ENCODE measurements around the gene CHRM2. TPM values are rescaled to one million over a fixed set of nuclear protein-coding genes. Genes with fewer than 3 reads are reported as not detected.

The CHRM2 gene
- total RNA-seq, 6 experiments from 2014 or later, result 1.1 to 4.5 (median 3.9) TPM

GRCh38 chr7:136919820-136920219 is 51.4 kb downstream of the CHRM2 start:
- Mint-ChIP-seq H3K4me3 (no peak overlapping the region), H3K27ac (no peak overlapping the region), H3K36me3 (ENCODE audit: low read depth) (no peaks in the 10 kb centered on the region), H3K27me3 (ENCODE audit: insufficient read depth) (no peaks in the 10 kb centered on the region), H3K9me3 (no peaks in the 10 kb centered on the region), H3K4me1 (ENCODE audit: low read depth) (peaks cover 10% of the 10 kb centered on the region)
- TF ChIP-seq, protein P1, sequence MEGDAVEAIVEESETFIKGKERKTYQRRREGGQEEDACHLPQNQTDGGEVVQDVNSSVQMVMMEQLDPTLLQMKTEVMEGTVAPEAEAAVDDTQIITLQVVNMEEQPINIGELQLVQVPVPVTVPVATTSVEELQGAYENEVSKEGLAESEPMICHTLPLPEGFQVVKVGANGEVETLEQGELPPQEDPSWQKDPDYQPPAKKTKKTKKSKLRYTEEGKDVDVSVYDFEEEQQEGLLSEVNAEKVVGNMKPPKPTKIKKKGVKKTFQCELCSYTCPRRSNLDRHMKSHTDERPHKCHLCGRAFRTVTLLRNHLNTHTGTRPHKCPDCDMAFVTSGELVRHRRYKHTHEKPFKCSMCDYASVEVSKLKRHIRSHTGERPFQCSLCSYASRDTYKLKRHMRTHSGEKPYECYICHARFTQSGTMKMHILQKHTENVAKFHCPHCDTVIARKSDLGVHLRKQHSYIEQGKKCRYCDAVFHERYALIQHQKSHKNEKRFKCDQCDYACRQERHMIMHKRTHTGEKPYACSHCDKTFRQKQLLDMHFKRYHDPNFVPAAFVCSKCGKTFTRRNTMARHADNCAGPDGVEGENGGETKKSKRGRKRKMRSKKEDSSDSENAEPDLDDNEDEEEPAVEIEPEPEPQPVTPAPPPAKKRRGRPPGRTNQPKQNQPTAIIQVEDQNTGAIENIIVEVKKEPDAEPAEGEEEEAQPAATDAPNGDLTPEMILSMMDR (IDR thresholded peaks at IDR 0.05), result no peak
- DNase-seq, result no peak

DNA sequence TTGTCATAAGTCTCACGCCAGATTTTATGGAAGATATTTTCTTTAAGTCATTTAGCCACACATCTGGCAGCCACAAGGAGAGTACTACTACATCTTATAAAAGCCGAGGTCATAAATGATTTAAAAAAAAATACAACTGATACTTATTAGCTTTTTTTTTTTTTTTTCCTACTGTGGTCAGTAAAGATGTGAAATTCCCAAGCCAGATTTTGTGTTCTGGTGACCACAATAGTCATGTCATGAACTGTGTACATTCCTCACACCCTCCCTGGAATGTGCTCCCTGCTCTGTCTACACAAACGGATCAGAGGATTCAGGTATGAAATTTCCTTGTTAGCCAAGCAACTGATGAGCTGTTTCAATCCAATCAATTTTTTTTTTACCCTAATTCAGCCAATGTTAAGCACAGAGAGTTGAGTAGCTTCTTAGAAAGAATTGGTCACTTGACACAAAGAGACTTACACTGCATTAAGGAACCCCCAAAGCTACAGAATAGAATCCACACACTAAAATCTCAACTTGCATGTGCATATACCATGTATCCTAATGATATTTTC is 54.7 kb downstream of the CHRM2 start:
- peaks cover 21% of the 10 kb centered on the region for H3K4me1 Mint-ChIP-seq (ENCODE audit: low read depth)
- H3K4me3 Mint-ChIP-seq, result no peak overlapping the region
- H3K27ac Mint-ChIP-seq, result no peak overlapping the region
- H3K9me3 Mint-ChIP-seq, result no peaks in the 10 kb centered on the region
- no peaks in the 10 kb centered on the region for H3K36me3 Mint-ChIP-seq (ENCODE audit: low read depth)
- peak; percentile 9 for DNase-seq
- H3K27me3 Mint-ChIP-seq (ENCODE audit: insufficient read depth), result no peaks in the 10 kb centered on the region
- TF ChIP-seq, protein P1 (IDR thresholded peaks at IDR 0.05), result no peak

GRCh38 chr7:136925044-136925443 is 56.6 kb downstream of the CHRM2 start:
- no peak for DNase-seq
- Mint-ChIP-seq H3K27me3 (ENCODE audit: insufficient read depth) (no peaks in the 10 kb centered on the region), H3K4me1 (ENCODE audit: low read depth) (peaks cover 23% of the 10 kb centered on the region), H3K9me3 (no peaks in the 10 kb centered on the region), H3K36me3 (ENCODE audit: low read depth) (no peaks in the 10 kb centered on the region), H3K27ac (no peak overlapping the region; the same call in 1 of the 2 replicates), H3K4me3 (no peak overlapping the region)
- TF ChIP-seq, protein P1 (IDR thresholded peaks at IDR 0.05), result no peak

DNA sequence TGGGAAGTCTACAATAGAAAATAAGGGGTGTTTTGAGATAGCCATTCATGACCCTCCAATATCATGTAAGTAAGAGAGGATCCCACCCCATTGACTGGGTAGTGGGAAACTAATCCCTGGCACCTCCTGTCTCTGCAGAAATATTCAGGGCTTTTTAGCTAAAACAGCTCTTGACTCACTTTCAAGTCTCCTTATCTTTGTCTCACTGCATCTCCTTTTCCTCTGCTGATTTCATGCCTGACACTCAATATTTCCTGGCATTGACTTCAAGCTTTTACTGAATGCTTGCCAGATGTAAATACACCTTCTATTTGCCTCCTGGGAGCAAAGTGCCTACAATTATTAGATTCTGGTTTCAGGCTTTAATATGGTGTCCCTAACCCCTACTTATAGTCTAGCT is 57.1 kb downstream of the CHRM2 start:
- Mint-ChIP-seq H3K4me1 (ENCODE audit: low read depth) (peaks cover 23% of the 10 kb centered on the region), H3K4me3 (no peak overlapping the region), H3K27ac (no peak overlapping the region), H3K36me3 (ENCODE audit: low read depth) (no peaks in the 10 kb centered on the region), H3K27me3 (ENCODE audit: insufficient read depth) (no peaks in the 10 kb centered on the region), H3K9me3 (no peaks in the 10 kb centered on the region)
- DNase-seq, result no peak
- TF ChIP-seq, protein P1 (IDR thresholded peaks at IDR 0.05), result no peak

- no peaks in the 10 kb centered on the region; the same call in 1 of the 2 replicates for H3K9me3 Mint-ChIP-seq
Measured at GRCh38 chr7:136931169-136931867, 62.9 kb downstream of the CHRM2 start.

More at GRCh38 chr7:136931169-136931867, 62.9 kb downstream of the CHRM2 start:
- TF ChIP-seq, protein P1 (IDR thresholded peaks at IDR 0.05), result no peak
- Mint-ChIP-seq H3K27ac (no peak overlapping the region), H3K27me3 (ENCODE audit: insufficient read depth) (no peaks in the 10 kb centered on the region), H3K4me3 (no peak overlapping the region), H3K4me1 (ENCODE audit: low read depth) (peaks cover 17% of the 10 kb centered on the region; the same call in 1 of the 2 replicates), H3K36me3 (ENCODE audit: low read depth) (no peaks in the 10 kb centered on the region)
- DNase-seq, result no peak

Measured in HFFc6 (cell line).